ENCODE measurements around the gene EBF3. TPM values are rescaled to one million over a fixed set of nuclear protein-coding genes. Genes with fewer than 3 reads are reported as not detected.

The EBF3 gene
- total RNA-seq, 4 donors from 2014 or later = 1.5 to 4.1 (median 1.9) TPM; not detected in 1

- H3K4me3 ChIP-seq = no peak overlapping the region
- no peak for DNase-seq
- H3K4me1 ChIP-seq = no peaks in the 10 kb centered on the region
- no peaks in the 10 kb centered on the region for H3K27me3 ChIP-seq
- no peaks in the 10 kb centered on the region for H3K36me3 ChIP-seq
- H3K27ac ChIP-seq = no peak overlapping the region
- TF ChIP-seq, protein P1, sequence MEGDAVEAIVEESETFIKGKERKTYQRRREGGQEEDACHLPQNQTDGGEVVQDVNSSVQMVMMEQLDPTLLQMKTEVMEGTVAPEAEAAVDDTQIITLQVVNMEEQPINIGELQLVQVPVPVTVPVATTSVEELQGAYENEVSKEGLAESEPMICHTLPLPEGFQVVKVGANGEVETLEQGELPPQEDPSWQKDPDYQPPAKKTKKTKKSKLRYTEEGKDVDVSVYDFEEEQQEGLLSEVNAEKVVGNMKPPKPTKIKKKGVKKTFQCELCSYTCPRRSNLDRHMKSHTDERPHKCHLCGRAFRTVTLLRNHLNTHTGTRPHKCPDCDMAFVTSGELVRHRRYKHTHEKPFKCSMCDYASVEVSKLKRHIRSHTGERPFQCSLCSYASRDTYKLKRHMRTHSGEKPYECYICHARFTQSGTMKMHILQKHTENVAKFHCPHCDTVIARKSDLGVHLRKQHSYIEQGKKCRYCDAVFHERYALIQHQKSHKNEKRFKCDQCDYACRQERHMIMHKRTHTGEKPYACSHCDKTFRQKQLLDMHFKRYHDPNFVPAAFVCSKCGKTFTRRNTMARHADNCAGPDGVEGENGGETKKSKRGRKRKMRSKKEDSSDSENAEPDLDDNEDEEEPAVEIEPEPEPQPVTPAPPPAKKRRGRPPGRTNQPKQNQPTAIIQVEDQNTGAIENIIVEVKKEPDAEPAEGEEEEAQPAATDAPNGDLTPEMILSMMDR (IDR thresholded peaks at IDR 0.05) = no peak
- TF ChIP-seq POLR2A (IDR thresholded peaks at IDR 0.05) = no peak
- H3K9me3 ChIP-seq = no peaks in the 10 kb centered on the region
Measured at GRCh38 chr10:129892548-129893052, 71.5 kb downstream of the EBF3 start.

- Histone ChIP-seq H3K36me3 (no peaks in the 10 kb centered on the region), H3K4me1 (no peaks in the 10 kb centered on the region), H3K9me3 (no peaks in the 10 kb centered on the region), H3K27me3 (no peaks in the 10 kb centered on the region), H3K4me3 (no peak overlapping the region), H3K27ac (no peak overlapping the region)
- TF ChIP-seq POLR2A (IDR thresholded peaks at IDR 0.05) = no peak
- TF ChIP-seq, protein P1 (IDR thresholded peaks at IDR 0.05) = no peak
- DNase-seq = peak in 1 of 3 donors; percentile 18
Measured at GRCh38 chr10:129891806-129892205, 72.3 kb downstream of the EBF3 start.

- Histone ChIP-seq H3K4me1 (no peaks in the 10 kb centered on the region), H3K27ac (no peak overlapping the region), H3K4me3 (no peak overlapping the region), H3K27me3 (no peaks in the 10 kb centered on the region), H3K9me3 (no peaks in the 10 kb centered on the region), H3K36me3 (no peaks in the 10 kb centered on the region)
- no peak for TF ChIP-seq POLR2A (IDR thresholded peaks at IDR 0.05)
- DNase-seq = peak in 1 of 3 donors; percentile 23
Measured at GRCh38 chr10:129890170-129890569, 73.9 kb downstream of the EBF3 start.

- peak in 2 of 3 donors; percentile 50 to 63 for DNase-seq
Measured at GRCh38 chr10:129888784-129889616, 75.1 kb downstream of the EBF3 start.

GRCh38 chr10:129887986-129888783 lies 75.9 kb downstream of the EBF3 start:
- Histone ChIP-seq H3K4me1 (no peaks in the 10 kb centered on the region), H3K36me3 (no peaks in the 10 kb centered on the region), H3K27me3 (no peaks in the 10 kb centered on the region), H3K27ac (no peak overlapping the region), H3K4me3 (no peak overlapping the region), H3K9me3 (no peaks in the 10 kb centered on the region)
- TF ChIP-seq, protein P1 (IDR thresholded peaks at IDR 0.05) = no peak
- peak in 1 of 3 donors; percentile 22 for DNase-seq

More at GRCh38 chr10:129888784-129889616, 75.1 kb downstream of the EBF3 start:
- H3K36me3 ChIP-seq = no peaks in the 10 kb centered on the region
- no peaks in the 10 kb centered on the region for H3K4me1 ChIP-seq
- no peak overlapping the region for H3K27ac ChIP-seq
- no peaks in the 10 kb centered on the region for H3K9me3 ChIP-seq
- no peak overlapping the region for H3K4me3 ChIP-seq
- TF ChIP-seq, protein P1 (IDR thresholded peaks at IDR 0.05) = peak in 3 of 6 experiments; percentile 22 to 44 (median 30)
- no peak for TF ChIP-seq POLR2A (IDR thresholded peaks at IDR 0.05)
- no peaks in the 10 kb centered on the region for H3K27me3 ChIP-seq

All from Peyer's patch (tissue), 4 donors.